GM12873 (cell line): Measurements from ENCODE around the gene IRF6.

Experiments
- TF ChIP-seq, protein P1 (sequence below): IDR thresholded peaks from 2 replicates; pipeline ENCODE4 v1.5.1; 2012; ENCODE audit warnings: low read depth, mild to moderate bottlenecking, moderate library complexity, low read length, control low read depth; ENCODE audit not compliant: insufficient read depth; ENCODE audit errors: missing control alignments

The IRF6 gene

DNA sequence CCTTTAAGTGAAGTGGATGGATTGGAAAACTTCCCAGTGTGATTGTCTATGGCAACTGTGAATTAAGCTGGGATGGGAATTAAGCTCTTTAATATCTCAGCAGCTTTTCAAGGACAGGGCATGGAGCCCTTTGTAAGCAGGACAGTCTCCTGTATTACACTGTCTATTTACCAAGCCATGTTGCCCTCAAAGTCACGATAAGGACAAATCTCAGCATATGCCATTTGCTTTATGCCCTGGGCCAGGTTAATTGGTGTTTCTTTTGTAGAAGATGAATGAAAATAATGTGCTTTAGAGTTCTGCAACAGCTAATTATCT, 39.4 kb upstream of the IRF6 start:
- TF ChIP-seq, protein P1, sequence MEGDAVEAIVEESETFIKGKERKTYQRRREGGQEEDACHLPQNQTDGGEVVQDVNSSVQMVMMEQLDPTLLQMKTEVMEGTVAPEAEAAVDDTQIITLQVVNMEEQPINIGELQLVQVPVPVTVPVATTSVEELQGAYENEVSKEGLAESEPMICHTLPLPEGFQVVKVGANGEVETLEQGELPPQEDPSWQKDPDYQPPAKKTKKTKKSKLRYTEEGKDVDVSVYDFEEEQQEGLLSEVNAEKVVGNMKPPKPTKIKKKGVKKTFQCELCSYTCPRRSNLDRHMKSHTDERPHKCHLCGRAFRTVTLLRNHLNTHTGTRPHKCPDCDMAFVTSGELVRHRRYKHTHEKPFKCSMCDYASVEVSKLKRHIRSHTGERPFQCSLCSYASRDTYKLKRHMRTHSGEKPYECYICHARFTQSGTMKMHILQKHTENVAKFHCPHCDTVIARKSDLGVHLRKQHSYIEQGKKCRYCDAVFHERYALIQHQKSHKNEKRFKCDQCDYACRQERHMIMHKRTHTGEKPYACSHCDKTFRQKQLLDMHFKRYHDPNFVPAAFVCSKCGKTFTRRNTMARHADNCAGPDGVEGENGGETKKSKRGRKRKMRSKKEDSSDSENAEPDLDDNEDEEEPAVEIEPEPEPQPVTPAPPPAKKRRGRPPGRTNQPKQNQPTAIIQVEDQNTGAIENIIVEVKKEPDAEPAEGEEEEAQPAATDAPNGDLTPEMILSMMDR = no peak

DNA sequence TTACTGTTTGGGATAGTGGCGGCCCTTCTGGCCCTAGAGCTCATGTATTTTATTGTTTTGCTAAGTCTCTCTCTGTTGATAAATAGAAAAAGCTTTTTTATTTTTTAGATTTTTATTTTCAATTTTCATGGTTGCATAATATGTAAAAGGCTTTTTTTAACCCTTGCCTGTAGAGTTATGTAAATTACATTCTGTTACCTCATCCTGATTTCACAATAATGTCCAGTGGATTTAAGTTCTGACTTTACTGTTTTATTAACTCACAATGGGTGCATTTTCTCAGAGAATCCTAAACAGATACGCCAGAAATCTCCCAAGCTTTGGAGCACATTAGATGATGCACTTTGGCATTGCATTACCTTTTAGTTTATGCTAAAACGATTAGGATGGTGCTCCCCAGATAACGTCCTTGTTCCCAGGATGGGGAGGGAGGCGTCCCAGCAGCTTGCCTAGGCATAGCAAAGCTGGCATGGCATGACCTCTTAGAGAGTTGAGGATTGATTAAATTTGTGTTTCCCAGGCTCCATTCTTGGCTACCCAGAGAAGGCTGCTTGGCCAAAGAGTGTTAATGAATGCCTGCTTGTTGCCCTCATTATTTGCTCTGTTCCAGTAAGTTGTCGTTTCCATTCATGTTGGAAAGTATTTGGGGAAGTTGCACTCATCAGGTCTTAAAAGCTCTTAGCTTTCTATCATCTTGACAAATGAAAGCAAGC, 38.9 kb upstream of the IRF6 start:
- TF ChIP-seq, protein P1 = no peak

DNA sequence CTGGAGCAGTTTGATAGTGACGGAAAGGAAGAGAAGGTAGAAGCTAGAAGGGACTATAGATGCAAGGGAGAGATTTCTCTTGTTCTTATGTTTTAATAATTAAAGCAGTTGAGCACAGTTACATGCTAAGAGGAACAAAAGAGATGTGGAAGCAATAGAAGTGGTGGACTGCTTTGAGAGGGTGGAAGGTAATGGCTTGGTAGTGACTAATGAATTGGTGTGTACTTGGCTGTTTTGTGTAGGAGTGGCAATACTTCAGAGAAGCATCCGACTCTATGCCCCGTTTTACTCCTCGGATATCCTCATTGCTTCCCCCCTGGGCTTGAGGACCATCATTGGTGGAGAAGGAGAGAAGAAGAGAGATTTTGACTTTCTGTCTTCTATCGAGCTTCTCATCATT, 34.7 kb upstream of the IRF6 start:
- TF ChIP-seq, protein P1 = no peak

DNA sequence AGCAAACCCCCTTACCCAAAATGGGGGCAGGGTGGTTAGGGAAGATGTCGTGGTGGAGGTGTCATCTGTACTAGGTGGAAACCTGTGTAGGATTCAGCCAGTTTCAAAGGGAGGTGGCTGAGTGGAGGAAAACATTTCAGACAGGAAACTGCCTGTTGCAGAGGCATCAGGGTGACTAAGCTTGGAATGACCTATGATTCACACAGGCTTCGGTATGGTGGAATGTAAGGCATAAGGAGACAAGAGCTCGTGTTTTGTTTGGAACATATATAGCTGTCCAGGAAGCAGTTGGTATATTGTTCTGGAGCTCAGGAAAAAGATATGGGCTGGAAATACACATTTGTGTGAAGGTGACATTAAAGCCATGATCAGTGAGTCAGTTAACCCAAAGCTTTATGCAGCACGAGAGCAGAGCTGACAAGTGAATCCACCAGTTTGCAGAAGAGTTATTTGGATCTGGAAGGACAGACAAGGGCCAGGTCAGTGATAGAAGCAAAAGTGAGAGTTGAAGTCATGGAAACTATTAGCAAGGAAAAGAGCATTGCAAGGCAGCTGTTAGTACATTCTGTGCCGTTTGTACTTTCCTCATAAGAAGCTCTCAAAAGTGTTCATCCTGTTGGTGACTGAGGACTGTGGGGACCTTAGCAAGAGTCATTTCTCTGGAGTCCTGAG, 34.1 kb upstream of the IRF6 start:
- TF ChIP-seq, protein P1 = no peak

DNA sequence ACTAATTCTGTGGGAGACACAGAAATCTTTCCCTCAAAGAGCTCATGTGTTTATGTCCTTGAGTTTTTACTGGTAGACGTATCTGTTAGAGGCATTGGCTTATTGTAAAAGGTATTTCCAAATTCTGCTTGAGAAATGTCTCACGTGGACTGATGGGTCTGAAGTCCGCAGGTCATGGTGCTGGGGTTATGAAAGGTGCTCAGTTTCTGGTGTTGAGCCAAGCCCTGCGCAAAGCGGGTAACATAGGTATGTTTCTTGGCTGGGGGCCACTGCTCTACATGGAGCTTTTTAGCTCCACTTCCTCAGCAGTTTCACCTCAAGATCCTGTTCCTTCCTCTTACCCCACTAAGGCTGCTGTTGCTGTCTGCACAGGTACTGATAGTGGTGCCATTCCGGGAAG, 32.6 kb upstream of the IRF6 start:
- TF ChIP-seq, protein P1 = no peak

DNA sequence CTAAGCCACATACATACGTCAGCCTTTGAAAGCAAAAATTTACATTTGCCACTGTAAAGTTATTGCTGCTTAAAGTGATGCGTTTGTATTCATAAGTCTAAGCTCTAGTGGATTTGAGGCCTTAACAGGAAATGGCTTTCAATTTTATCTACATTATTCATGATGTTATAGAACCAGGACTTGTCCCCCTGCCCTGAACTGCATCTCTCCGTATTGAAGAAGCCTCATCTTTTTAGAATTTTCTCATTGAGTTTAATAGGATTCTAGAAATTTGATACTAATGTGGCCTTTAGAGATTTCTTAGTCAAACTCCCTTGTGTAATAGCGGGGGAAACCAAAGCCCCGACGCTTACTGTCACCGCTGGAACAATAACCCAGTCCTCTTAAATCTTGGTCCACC, 31.7 kb upstream of the IRF6 start:
- TF ChIP-seq, protein P1 = no peak

DNA sequence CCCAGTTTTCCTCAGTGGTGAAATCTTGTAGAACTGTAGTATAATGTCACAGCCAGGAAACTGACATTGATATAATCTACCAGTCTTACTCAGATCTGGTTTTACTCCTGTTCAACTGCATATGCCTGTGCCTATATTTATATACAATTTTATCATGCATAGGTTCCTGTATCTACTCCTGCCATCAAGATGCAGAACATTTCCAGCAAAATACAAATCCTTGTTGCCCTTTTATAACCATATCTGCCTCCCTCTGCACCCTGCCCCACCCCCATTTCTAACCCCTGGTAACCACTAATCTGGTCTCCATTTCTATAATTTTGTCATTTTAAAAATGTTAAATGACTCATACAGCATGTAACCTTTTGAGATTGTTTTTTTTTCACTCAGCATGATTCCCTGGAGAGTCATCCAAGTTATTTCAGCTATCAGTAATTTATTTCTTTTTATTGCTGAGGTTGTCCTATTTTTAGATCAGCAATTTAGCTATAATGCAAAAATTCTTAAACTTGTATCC, 29.9 kb upstream of the IRF6 start:
- TF ChIP-seq, protein P1 = no peak
